ENCODE data around the gene CCNB1. TPM values are rescaled to one million over a fixed set of nuclear protein-coding genes. Genes with fewer than 3 reads are reported as not detected.

CCNB1 gene
- total RNA-seq, 4 donors from 2014 or later: 2.8 to 8.6 (median 5.6) TPM

DNA sequence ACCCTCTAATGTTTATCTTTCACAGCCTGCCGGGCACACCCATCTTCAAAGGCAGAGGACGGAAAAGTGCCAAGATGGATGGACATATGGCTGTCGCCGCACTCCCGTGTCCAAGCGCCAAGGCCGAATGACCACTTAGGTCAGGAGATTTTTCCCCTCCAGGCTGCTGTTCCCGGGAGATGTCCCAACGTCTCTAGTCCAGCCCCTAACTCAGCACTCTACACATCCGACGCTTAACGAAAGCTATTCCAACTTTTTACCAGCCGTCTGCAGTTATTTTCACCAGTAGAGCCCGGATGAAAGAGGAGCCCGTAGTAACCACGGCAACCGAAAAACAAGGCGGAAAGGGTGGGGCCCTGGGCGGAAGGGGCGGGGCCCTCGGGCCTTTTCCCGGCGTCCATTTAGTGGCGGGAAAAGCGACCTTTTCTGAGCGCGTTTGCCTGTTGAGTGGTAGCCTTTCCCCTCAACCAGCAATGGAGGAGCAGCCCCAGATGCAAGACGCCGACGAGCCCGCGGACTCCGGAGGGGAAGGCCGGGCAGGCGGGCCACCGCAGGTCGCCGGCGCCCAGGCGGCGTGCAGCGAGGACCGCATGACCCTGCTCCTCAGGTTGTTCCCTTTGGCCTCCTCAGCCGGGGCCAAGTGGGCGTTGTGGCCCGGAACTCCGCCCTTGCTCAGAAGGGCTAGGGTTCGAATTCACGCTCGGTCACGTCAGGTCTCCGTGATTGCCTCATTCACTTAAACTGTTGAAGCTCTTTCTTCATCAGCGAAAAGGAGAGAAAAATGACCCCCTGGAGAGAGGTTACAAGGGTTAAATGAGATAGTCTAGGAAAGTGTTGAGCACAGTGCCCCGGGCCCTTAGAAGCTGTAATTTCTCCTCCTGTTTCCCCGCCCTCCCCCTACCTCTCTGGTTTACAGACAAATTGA lies 22.5 kb downstream of the CCNB1 start, which contains the start of gene CENPH:
CENPH (plus strand) TSS at position 422 of the 925 bp plus-strand sequence; CDS start at position 474, 52 bp downstream.
- TF ChIP-seq, protein P1, sequence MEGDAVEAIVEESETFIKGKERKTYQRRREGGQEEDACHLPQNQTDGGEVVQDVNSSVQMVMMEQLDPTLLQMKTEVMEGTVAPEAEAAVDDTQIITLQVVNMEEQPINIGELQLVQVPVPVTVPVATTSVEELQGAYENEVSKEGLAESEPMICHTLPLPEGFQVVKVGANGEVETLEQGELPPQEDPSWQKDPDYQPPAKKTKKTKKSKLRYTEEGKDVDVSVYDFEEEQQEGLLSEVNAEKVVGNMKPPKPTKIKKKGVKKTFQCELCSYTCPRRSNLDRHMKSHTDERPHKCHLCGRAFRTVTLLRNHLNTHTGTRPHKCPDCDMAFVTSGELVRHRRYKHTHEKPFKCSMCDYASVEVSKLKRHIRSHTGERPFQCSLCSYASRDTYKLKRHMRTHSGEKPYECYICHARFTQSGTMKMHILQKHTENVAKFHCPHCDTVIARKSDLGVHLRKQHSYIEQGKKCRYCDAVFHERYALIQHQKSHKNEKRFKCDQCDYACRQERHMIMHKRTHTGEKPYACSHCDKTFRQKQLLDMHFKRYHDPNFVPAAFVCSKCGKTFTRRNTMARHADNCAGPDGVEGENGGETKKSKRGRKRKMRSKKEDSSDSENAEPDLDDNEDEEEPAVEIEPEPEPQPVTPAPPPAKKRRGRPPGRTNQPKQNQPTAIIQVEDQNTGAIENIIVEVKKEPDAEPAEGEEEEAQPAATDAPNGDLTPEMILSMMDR (IDR thresholded peaks at IDR 0.05; ENCODE audit: low read depth): no peak

DNA sequence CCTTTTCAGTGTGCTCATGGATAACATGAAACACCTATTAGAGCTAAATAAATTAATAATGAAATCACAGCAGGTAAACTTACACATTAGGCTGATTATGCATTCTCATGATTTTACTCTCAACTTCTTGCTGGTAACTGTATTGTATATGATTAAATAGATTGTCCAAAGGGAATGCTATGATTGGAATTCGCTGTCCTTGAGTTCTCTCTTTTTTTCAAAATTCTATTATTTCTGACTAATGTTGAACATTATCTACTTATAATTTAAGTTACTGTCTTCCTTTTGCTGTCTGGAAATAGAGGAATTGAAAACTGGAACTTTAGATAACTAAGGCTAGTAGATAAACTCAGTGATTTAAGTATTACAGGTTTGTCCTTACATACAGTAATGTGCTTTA lies 35.5 kb downstream of the CCNB1 start:
- TF ChIP-seq, protein P1 (IDR thresholded peaks at IDR 0.05; ENCODE audit: low read depth): no peak

DNA sequence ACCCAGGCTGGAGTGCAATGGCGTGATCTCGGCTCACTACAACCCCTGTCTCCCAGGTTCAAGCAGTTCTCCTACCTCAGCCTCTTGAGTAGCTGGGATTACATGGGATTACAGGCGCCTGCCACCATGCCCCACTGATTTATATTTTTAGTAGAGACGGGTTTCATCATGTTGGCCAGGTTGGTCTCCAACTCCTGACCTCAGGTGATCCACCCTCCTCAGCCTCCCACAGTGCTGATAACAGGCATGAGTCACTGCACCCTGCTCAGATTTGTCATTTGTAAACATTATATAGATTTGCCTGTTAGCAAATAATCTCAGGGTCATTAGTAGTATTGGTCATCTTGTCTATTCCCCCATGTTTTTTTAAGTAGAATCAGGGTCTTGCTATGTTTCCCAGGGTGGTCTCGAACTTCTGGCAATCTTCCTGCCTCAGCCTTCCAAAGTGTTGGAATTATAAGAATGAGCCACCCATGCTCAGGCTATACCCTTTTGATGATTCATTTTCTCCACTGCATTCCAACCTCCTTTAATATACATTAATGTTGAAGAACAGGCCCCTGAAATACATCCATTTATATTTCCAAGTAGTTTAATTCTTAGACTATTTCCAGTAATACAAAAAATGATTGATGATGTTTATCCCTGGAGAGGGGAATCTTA lies 39.7 kb downstream of the CCNB1 start:
- TF ChIP-seq, protein P1 (IDR thresholded peaks at IDR 0.05; ENCODE audit: low read depth): no peak

DNA sequence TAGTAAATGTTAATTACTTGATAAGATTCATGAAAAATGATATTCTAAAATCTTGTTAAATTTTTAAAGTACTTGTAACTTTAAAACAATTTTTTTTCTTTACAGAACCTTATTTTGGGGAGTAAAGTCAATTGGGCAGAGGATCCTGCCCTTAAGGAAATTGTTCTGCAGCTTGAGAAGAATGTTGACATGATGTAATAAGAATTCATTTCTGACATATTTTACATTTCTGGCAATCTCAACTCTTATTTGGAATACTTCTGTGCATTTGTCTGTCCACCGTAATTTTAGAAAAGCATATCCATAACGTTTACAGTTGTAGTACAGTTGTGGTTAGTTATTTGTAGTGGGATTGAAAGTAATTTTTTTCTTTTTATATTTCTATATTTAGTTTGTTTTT lies 42.7 kb downstream of the CCNB1 start:
- TF ChIP-seq, protein P1 (IDR thresholded peaks at IDR 0.05; ENCODE audit: low read depth): no peak

DNA sequence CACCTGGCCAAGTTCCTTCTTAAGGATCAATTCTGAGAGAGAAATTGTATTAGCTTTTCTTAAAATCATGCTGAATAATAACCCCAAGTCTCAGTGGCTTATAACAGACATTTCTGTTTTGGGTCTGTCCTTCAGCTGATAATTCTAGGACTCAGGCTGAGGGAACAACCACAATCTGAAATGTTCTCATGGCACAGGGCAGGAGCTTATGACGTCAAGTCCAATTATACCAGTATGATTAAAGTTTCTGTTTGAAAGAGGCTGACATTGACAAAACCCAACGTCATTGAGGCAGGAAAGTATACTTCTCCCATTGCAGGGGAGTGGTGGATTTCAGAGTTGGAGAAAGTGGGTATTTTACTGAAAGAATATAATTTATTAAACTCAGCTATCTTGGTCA lies 44.2 kb downstream of the CCNB1 start:
- TF ChIP-seq, protein P1 (IDR thresholded peaks at IDR 0.05; ENCODE audit: low read depth): no peak

DNA sequence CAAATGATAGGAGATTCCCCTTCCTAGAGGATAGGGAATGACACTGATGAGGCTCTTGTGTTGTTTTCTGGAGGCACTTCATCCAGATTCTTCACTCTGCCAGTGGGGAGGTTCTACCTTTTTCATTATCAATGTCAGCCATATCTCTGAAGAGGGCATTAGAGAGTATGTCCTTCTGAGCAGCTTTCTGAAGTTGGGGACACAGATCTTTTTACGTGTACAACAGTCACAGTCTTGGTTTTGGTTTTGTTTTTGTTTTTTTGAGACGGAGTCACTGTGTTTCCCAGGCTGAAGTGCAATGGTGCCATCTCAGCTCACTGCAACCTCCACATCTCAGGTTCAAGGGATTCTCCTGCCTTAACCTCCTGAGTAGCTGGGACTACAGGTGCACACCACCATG lies 45.1 kb downstream of the CCNB1 start:
- TF ChIP-seq, protein P1 (IDR thresholded peaks at IDR 0.05; ENCODE audit: low read depth): no peak
